Measurements from ENCODE around the gene PDE9A.
A peak's percentile ranks its signal among the peaks of the same experiment; 100 is the strongest.
"Not testable (repeated sequence)": the region's sequence is repeated elsewhere in the genome, so short reads cannot be mapped to it uniquely, and the experiment has no call there.

Gene PDE9A

GRCh38 chr21:42809577-42810475, 156.4 kb downstream of the PDE9A start:
- no peak for DNase-seq

GRCh38 chr21:42811960-42812359, 158.5 kb downstream of the PDE9A start:
- DNase-seq = no peak

- not testable (repeated sequence) for DNase-seq
These were observed 159.3 kb downstream of the PDE9A start for GRCh38 chr21:42812528-42813241.

GRCh38 chr21:42815217-42815616, 161.8 kb downstream of the PDE9A start:
- DNase-seq = no peak

GRCh38 chr21:42818328-42818749, 164.9 kb downstream of the PDE9A start:
- DNase-seq = peak; percentile 58 to 69

GRCh38 chr21:42819861-42820615, 166.6 kb downstream of the PDE9A start:
- DNase-seq = no peak

GRCh38 chr21:42820616-42821465, 167.4 kb downstream of the PDE9A start:
- no peak for DNase-seq
